ENCODE measurements around the gene GPR35. TPM values are rescaled to one million over a fixed set of nuclear protein-coding genes. Genes with fewer than 3 reads are reported as not detected.
A peak's percentile ranks its signal among the peaks of the same experiment; 100 is the strongest.

GPR35 gene
- total RNA-seq, 2 donors from 2014 or later, result 0.55 to 0.71 TPM

GRCh38 chr2:240640939-240641338 is 15.7 kb downstream of the GPR35 start:
- Mint-ChIP-seq H3K9me3 (peaks cover 7% of the 10 kb centered on the region), H3K4me1 (peaks cover 1% of the 10 kb centered on the region), H3K36me3 (ENCODE audit: low read depth) (no peaks in the 10 kb centered on the region), H3K27me3 (ENCODE audit: insufficient read depth) (peaks cover 20% of the 10 kb centered on the region), H3K4me3 (no peak overlapping the region), H3K27ac (no peak overlapping the region)
- no peaks in the 10 kb centered on the region for H3K4me1 ChIP-seq (ENCODE audit: control insufficient read depth, insufficient read depth, low read length)
- peaks cover 19% of the 10 kb centered on the region for H3K27me3 ChIP-seq (ENCODE audit: control insufficient read depth, insufficient read depth, low read length, poor library complexity, severe bottlenecking)
- no peaks in the 10 kb centered on the region for H3K9me3 ChIP-seq (ENCODE audit: control insufficient read depth, low read length)
- H3K36me3 ChIP-seq (ENCODE audit: control insufficient read depth, insufficient read depth, low read length), result no peaks in the 10 kb centered on the region
- H3K4me3 ChIP-seq (ENCODE audit: low read length), result no peak overlapping the region
- peak; percentile 81 for TF ChIP-seq CTCF (conservative IDR thresholded peaks at IDR 0.05)
- 28% methylated on average over 14 of the region's 16 CpGs; no CpG with 5 or more reads in 1 of the 2 experiments for WGBS, 2 experiments (ENCODE audit: insufficient coverage in 1 of 2, insufficient read length in 1 of 2)
- H3K9ac ChIP-seq (ENCODE audit: extremely low read depth, low read length, poor library complexity, severe bottlenecking), result no peak overlapping the region
- H3K27ac ChIP-seq (ENCODE audit: low read depth, low read length), result no peak overlapping the region
- peak; percentile 91 for DNase-seq

DNA sequence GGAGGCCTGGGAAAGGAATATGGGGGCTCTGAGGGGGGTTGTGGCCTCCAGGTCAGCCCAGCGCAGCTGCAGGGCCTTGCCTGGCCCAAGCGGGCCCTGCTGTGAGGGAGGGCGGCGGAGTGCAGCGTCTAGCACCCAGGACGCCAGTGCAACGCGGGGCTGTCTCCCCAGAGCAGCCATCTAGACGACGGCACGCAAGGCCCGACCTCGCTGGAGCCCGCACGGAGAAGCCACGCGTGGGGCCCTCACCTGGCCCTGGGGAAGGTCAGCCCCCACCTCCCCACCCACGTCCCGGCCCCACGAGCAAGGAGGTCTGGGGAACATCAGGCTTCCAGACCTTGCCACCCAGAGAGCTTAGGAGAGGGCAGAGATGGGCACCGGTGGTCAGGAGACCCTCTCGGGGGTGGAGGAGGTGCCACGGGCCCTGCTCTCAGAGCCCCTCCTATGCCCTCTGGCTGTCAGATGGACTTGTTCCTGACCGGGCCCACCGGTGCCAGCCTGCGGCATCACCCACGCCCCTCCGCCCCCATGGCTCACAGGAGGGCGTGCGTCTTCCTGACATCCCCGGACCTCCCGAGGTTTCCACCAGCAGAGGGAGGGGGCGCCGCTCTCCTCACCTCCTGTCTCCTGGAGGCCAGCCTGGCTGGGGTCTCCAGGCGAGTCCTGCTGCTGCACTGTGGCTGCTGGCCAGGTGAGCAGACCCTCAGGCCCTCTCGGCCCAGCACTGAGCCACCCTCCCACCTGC is 17.0 kb downstream of the GPR35 start:
- H3K27me3 Mint-ChIP-seq (ENCODE audit: insufficient read depth), result peaks cover 20% of the 10 kb centered on the region
- no peak overlapping the region for H3K27ac ChIP-seq (ENCODE audit: low read depth, low read length)
- H3K36me3 Mint-ChIP-seq (ENCODE audit: low read depth), result no peaks in the 10 kb centered on the region
- DNase-seq, result peak; percentile 44
- no peak overlapping the region for H3K4me3 Mint-ChIP-seq
- TF ChIP-seq CTCF (conservative IDR thresholded peaks at IDR 0.05), result no peak
- H3K9ac ChIP-seq (ENCODE audit: extremely low read depth, low read length, poor library complexity, severe bottlenecking), result no peak overlapping the region
- H3K27me3 ChIP-seq (ENCODE audit: control insufficient read depth, insufficient read depth, low read length, poor library complexity, severe bottlenecking), result peaks cover 19% of the 10 kb centered on the region
- no peaks in the 10 kb centered on the region for H3K9me3 ChIP-seq (ENCODE audit: control insufficient read depth, low read length)
- no peak overlapping the region for H3K4me3 ChIP-seq (ENCODE audit: low read length)
- no peak overlapping the region for H3K27ac Mint-ChIP-seq
- H3K36me3 ChIP-seq (ENCODE audit: control insufficient read depth, insufficient read depth, low read length), result no peaks in the 10 kb centered on the region
- H3K9me3 Mint-ChIP-seq, result peaks cover 5% of the 10 kb centered on the region
- 81 to 89% methylated on average over 14 to 36 of the region's 36 CpGs for WGBS, 2 experiments (ENCODE audit: insufficient coverage in 1 of 2, insufficient read length in 1 of 2)
- H3K4me1 Mint-ChIP-seq, result peaks cover 1% of the 10 kb centered on the region
- no peaks in the 10 kb centered on the region for H3K4me1 ChIP-seq (ENCODE audit: control insufficient read depth, insufficient read depth, low read length)

DNA sequence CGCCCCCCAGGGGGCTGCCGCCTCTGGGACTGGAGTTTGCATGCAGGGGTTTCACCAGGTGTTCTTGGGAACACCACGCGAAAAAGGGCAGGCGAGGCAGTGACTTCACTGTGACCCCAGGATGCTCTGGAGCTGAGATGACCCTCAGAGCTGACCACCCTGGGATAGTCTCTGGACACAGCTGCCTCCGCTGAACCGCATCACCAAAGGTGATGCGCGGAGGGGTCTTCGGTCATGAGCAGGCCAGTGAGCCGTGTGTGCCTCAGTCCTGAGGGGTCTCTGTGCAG is 17.5 kb downstream of the GPR35 start:
- DNase-seq, result no peak
- Histone ChIP-seq H3K27me3 (ENCODE audit: control insufficient read depth, insufficient read depth, low read length, poor library complexity, severe bottlenecking) (peaks cover 19% of the 10 kb centered on the region), H3K4me1 (ENCODE audit: control insufficient read depth, insufficient read depth, low read length) (no peaks in the 10 kb centered on the region), H3K4me3 (ENCODE audit: low read length) (no peak overlapping the region), H3K27ac (ENCODE audit: low read depth, low read length) (no peak overlapping the region), H3K36me3 (ENCODE audit: control insufficient read depth, insufficient read depth, low read length) (no peaks in the 10 kb centered on the region), H3K9ac (ENCODE audit: extremely low read depth, low read length, poor library complexity, severe bottlenecking) (no peak overlapping the region), H3K9me3 (ENCODE audit: control insufficient read depth, low read length) (no peaks in the 10 kb centered on the region)
- Mint-ChIP-seq H3K4me1 (peaks cover 1% of the 10 kb centered on the region), H3K4me3 (no peak overlapping the region), H3K9me3 (peaks cover 3% of the 10 kb centered on the region), H3K27ac (no peak overlapping the region), H3K36me3 (ENCODE audit: low read depth) (no peaks in the 10 kb centered on the region), H3K27me3 (ENCODE audit: insufficient read depth) (peaks cover 20% of the 10 kb centered on the region)
- no peak for TF ChIP-seq CTCF (conservative IDR thresholded peaks at IDR 0.05)
- WGBS, 2 experiments (ENCODE audit: insufficient coverage in 1 of 2, insufficient read length in 1 of 2), result 96% methylated on average over 11 of the region's 11 CpGs
